Lung (tissue), 12 donors: Measurements from ENCODE around the gene RPH3AL. TPM values are rescaled to one million over a fixed set of nuclear protein-coding genes. Genes with fewer than 3 reads are reported as not detected.

Experiments used
- ATAC-seq: fragments of 200-7000 bp; cut with Tn5 transposase; one replicate; pipeline ENCODE4 v1.9.1; 2020; ENCODE audit warnings: moderate number of reproducible peaks; ENCODE audit not compliant: insufficient read depth, low FRiP score
- DNase-seq, 3 donors: peaks; one replicate each; pipeline ENCODE4 v3.0.0-alpha.2; 2013 to 2017
- H3K27ac ChIP-seq, 2 donors: one replicate each; pipeline ENCODE4 v1.5.1; 2013; ENCODE audit warnings: mild to moderate bottlenecking in 2 of 2, moderate library complexity in 2 of 2, control low read depth in 1 of 2, inconsistent platforms in 1 of 2, low read depth in 1 of 2, low read length in 1 of 2
- H3K27me3 ChIP-seq, 3 donors: one replicate each; pipeline ENCODE4 v1.5.1; 2013; ENCODE audit warnings: low read length in 2 of 3; ENCODE audit not compliant: control insufficient read depth in 3 of 3, insufficient read depth in 3 of 3
- H3K36me3 ChIP-seq, 4 donors: one replicate each; pipeline ENCODE4 v1.5.1; 2013; ENCODE audit warnings: low read length in 4 of 4, mild to moderate bottlenecking in 1 of 4, moderate library complexity in 1 of 4; ENCODE audit not compliant: control insufficient read depth in 4 of 4, insufficient read depth in 4 of 4
- H3K4me1 ChIP-seq, 5 donors: one replicate each; pipeline ENCODE4 v1.5.1; 2013; ENCODE audit warnings: low read length in 5 of 5, mild to moderate bottlenecking in 2 of 5, moderate library complexity in 1 of 5; ENCODE audit not compliant: control insufficient read depth in 5 of 5, insufficient read depth in 5 of 5
- H3K4me3 ChIP-seq: one replicate; pipeline ENCODE4 v1.5.1; 2013; ENCODE audit warnings: mild to moderate bottlenecking, control low read depth, moderate library complexity
- H3K9ac ChIP-seq, 2 donors: one replicate each; pipeline ENCODE4 v1.5.1; 2013; ENCODE audit warnings: low read length in 2 of 2, control low read depth in 1 of 2; ENCODE audit not compliant: insufficient read depth in 1 of 2
- H3K9me3 ChIP-seq, 4 donors: one replicate each; pipeline ENCODE4 v1.5.1; 2013; ENCODE audit warnings: low read length in 3 of 4, mild to moderate bottlenecking in 1 of 4, moderate library complexity in 1 of 4; ENCODE audit not compliant: control insufficient read depth in 4 of 4, insufficient read depth in 3 of 4
- WGBS, 2 donors: extraction: QIAGEN DNeasy Blood & Tissue Kit; methylation state at CpG; one replicate each; pipeline ENCODE4 v1.1.7; 2013; 5-methylcytosine and 5-hydroxymethylcytosine counted together
- polyA plus RNA-seq, 2 donors: library from polyadenylated mRNA; stranded (reverse); fragments of 200-250 nt; gene quantifications; one replicate each; pipeline ENCODE4 v1.2.1, GENCODE V29; 2013
- total RNA-seq, 2 donors: library from RNA; depleted of rRNA in 1 of 2; stranded (reverse); fragments of >200 nt in 1 of 2; gene quantifications; one replicate each; pipeline ENCODE4 v1.2.1, GENCODE V29; 2014 to 2021
- TF ChIP-seq, protein P1 (sequence below): IDR thresholded peaks from 2 replicates; pipeline ENCODE4 v1.5.1; 2012; ENCODE audit warnings: mild to moderate bottlenecking; ENCODE audit errors: control extremely low read depth, extremely low read depth
- donor health status: control.
- donor health status: control.
- donor health status: Bipolar disorder and iron deficiency.
- donor health status: healthy.
- donor health status: DM: yes; HTN: yes; CAD: no.

The RPH3AL gene
- total and polyA plus RNA-seq, 4 donors = 19.5 to 76.6 (median 21.6) TPM

DNA sequence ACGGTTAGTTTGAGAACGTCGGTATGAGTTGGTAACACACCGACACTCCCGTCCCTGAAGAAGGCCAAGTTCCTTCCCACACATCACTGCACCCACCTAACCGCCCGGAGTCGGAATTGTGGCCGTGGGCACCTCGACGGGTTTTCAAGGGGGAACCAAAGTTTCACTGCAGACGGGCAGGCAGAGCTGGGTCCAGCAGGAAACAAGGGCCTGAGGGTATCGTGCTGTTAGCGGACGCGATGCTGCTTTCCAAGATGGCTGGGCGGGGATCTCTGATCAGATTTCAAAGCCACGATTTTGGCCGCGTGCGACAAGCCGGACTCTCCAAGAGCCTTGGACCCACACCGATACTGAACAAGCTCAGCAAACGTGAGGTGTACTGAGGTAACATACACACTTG, 88.8 kb downstream of the RPH3AL start:
- no peak overlapping the region for H3K27ac ChIP-seq
- H3K4me3 ChIP-seq = no peak overlapping the region
- WGBS, 2 donors = 98 to 99% methylated on average over 24 of the region's 24 CpGs
- no peak for ATAC-seq
- H3K9ac ChIP-seq = no peak overlapping the region
- no peaks in the 10 kb centered on the region for H3K9me3 ChIP-seq
- H3K4me1 ChIP-seq = peaks cover 0 to 11% (median 0%) of the 10 kb centered on the region in 5 donors
- peaks cover 0 to 3% (median 0%) of the 10 kb centered on the region in 4 donors for H3K36me3 ChIP-seq
- H3K27me3 ChIP-seq = no peaks in the 10 kb centered on the region
- no peak for DNase-seq
- TF ChIP-seq, protein P1, sequence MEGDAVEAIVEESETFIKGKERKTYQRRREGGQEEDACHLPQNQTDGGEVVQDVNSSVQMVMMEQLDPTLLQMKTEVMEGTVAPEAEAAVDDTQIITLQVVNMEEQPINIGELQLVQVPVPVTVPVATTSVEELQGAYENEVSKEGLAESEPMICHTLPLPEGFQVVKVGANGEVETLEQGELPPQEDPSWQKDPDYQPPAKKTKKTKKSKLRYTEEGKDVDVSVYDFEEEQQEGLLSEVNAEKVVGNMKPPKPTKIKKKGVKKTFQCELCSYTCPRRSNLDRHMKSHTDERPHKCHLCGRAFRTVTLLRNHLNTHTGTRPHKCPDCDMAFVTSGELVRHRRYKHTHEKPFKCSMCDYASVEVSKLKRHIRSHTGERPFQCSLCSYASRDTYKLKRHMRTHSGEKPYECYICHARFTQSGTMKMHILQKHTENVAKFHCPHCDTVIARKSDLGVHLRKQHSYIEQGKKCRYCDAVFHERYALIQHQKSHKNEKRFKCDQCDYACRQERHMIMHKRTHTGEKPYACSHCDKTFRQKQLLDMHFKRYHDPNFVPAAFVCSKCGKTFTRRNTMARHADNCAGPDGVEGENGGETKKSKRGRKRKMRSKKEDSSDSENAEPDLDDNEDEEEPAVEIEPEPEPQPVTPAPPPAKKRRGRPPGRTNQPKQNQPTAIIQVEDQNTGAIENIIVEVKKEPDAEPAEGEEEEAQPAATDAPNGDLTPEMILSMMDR = no peak

DNA sequence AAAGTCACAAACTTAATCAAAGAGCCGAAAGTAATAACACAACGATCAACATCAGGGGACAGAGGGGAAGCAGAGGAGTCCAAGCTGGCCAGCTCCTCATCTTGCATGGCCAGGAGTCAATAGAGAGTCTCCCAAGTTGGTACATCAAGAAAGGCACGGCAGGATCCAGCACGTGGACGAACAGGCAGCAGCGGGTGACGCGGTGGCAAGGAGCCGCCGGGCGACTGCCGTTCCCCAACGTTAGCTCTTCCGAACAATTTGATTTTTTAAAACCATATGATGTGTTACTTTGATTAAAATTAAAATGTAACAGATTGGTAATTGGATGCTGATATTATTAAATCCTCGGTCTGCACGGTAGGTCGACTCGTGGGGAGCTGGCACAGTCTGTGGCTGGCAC, 89.3 kb downstream of the RPH3AL start:
- no peaks in the 10 kb centered on the region for H3K27me3 ChIP-seq
- peaks cover 0 to 3% (median 0%) of the 10 kb centered on the region in 4 donors for H3K36me3 ChIP-seq
- H3K9ac ChIP-seq = no peak overlapping the region
- ATAC-seq = no peak
- peaks cover 0 to 12% (median 0%) of the 10 kb centered on the region in 5 donors for H3K4me1 ChIP-seq
- DNase-seq = no peak
- H3K4me3 ChIP-seq = no peak overlapping the region
- TF ChIP-seq, protein P1 = no peak
- H3K9me3 ChIP-seq = no peaks in the 10 kb centered on the region
- no peak overlapping the region for H3K27ac ChIP-seq
- 98% methylated on average over 18 of the region's 18 CpGs for WGBS, 2 donors

DNA sequence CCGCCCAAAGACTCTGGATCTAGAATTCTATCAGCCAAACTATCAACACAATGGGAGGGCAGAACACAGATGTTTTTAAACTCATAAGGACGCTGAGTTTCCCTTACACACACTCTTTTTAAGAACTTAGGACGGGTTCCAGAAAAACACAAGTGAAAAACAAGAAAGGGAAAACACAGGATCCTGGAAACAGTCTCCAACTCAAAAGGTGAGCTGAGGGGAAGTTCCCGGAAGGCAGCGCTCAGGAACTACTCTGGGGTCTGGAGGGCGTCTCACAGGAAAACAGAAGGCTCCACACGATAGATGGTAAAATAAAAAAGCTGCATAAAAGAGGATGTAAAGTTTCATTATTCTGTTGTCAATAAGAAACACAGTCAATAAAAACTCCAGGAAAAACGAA, 91.0 kb downstream of the RPH3AL start:
- no peak for DNase-seq
- WGBS, 2 donors = 75 to 84% methylated on average over 8 of the region's 8 CpGs

More for the DNA sequence above, 91.0 kb downstream of the RPH3AL start:
- Histone ChIP-seq H3K36me3 (peaks cover 0 to 3% (median 0%) of the 10 kb centered on the region in 4 donors), H3K9me3 (no peaks in the 10 kb centered on the region), H3K4me3 (no peak overlapping the region), H3K9ac (no peak overlapping the region), H3K27me3 (no peaks in the 10 kb centered on the region), H3K4me1 (peaks cover 0 to 9% (median 0%) of the 10 kb centered on the region in 5 donors), H3K27ac (no peak overlapping the region)
- ATAC-seq = no peak
- TF ChIP-seq, protein P1 = no peak
